HG03066 (cell line): ENCODE measurements around the gene ERICH3.
A peak's percentile ranks its signal among the peaks of the same experiment; 100 is the strongest.

Experiments
- ATAC-seq: cut with Tn5 transposase; IDR thresholded peaks from one replicate; pipeline ENCODE4 v1.9.1; 2021; ENCODE audit warnings: low read depth; ENCODE audit not compliant: unreplicated experiment

Gene ERICH3

GRCh38 chr1:74593887-74594866 lies 79.4 kb downstream of the ERICH3 start:
- no peak for ATAC-seq

GRCh38 chr1:74592580-74593355 lies 80.8 kb downstream of the ERICH3 start:
- no peak for ATAC-seq

GRCh38 chr1:74591949-74592348 lies 81.6 kb downstream of the ERICH3 start:
- ATAC-seq = no peak

- no peak for ATAC-seq
These were observed 83.3 kb downstream of the ERICH3 start for GRCh38 chr1:74590288-74590687.

- ATAC-seq = no peak
These were observed 85.7 kb downstream of the ERICH3 start for GRCh38 chr1:74587888-74588287.

- ATAC-seq = no peak
These were observed 87.2 kb downstream of the ERICH3 start for GRCh38 chr1:74586253-74586897.

GRCh38 chr1:74584185-74584584 lies 89.4 kb downstream of the ERICH3 start:
- no peak for ATAC-seq

GRCh38 chr1:74583397-74583796 lies 90.2 kb downstream of the ERICH3 start:
- ATAC-seq = no peak

- ATAC-seq = peak; percentile 99
These were observed 94.2 kb downstream of the ERICH3 start for GRCh38 chr1:74579425-74579824.

- no peak for ATAC-seq
These were observed 95.5 kb downstream of the ERICH3 start for GRCh38 chr1:74578101-74578500.

GRCh38 chr1:74571891-74572290 lies 101.7 kb downstream of the ERICH3 start:
- ATAC-seq = no peak

GRCh38 chr1:74571493-74571800 lies 102.1 kb downstream of the ERICH3 start:
- no peak for ATAC-seq

GRCh38 chr1:74570797-74571492 lies 102.6 kb downstream of the ERICH3 start:
- ATAC-seq = no peak

- no peak for ATAC-seq
These were observed 123.7 kb downstream of the ERICH3 start for GRCh38 chr1:74549932-74550331.

GRCh38 chr1:74548961-74549750 lies 124.4 kb downstream of the ERICH3 start:
- ATAC-seq = no peak

GRCh38 chr1:74545821-74546220 lies 127.8 kb downstream of the ERICH3 start:
- ATAC-seq = no peak

GRCh38 chr1:74534241-74534640 lies 139.4 kb downstream of the ERICH3 start:
- no peak for ATAC-seq

GRCh38 chr1:74531796-74532195 lies 141.8 kb downstream of the ERICH3 start:
- no peak for ATAC-seq

- ATAC-seq = no peak
These were observed 142.7 kb downstream of the ERICH3 start for GRCh38 chr1:74530892-74531291.

GRCh38 chr1:74528123-74528522 lies 145.5 kb downstream of the ERICH3 start:
- ATAC-seq = no peak
